Stomach (tissue), 4 donors: ENCODE measurements around the gene ADAM12.

ENCODE experiments used
- EP300 ChIP-seq: sonication (generic); formaldehyde crosslinking; IDR thresholded peaks from one replicate; pipeline ENCODE4 v1.6.1; 2017; ENCODE audit warnings: antibody characterized with exemption
- POLR2A ChIP-seq, 4 donors: fragments of 450-650 bp; IDR thresholded peaks; one replicate each; pipeline ENCODE4 v1.6.1; 2016; ENCODE audit warnings: antibody characterized with exemption in 4 of 4, control low read depth in 2 of 4, mild to moderate bottlenecking in 1 of 4, moderate library complexity in 1 of 4
- POLR2AphosphoS5 ChIP-seq, 3 donors: sonication (generic); formaldehyde crosslinking; IDR thresholded peaks; one replicate each; pipeline ENCODE4 v1.6.1; 2016; ENCODE audit warnings: antibody characterized with exemption in 3 of 3
- TF ChIP-seq, protein P1 (sequence below), 7 experiments: fragments of 450-650 bp in 4 of 7; fragments of 200-600 bp in 3 of 7; sonication (generic) in 3 of 7; IDR thresholded peaks; one replicate each; pipeline ENCODE4 v1.5.1; 2016 to 2019; ENCODE audit warnings: antibody characterized with exemption in 7 of 7, control low read depth in 2 of 7, mild to moderate bottlenecking in 1 of 7

DNA sequence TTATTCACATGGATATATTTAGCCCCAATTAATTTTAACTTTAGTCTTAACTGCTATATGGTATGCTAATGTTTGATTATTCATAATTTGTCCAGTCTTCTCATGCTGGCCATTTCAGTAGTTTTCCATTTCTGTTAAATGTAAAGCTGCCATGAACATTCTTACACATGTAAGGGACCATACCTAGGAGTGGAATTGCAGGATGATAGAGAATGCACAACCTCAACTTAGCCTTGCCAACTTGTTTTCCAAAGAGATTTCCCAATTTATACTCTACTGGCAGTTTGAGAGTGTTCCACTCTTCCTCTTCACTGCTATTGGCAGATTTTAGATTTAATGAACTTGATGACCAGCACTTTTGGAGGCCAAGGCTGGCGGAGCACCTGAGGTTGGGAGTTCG lies 423.7 kb downstream of the ADAM12 start:
- TF ChIP-seq POLR2A (IDR thresholded peaks at IDR 0.05) (no peak), POLR2AphosphoS5 (IDR thresholded peaks at IDR 0.05) (no peak), EP300 (no peak)
- TF ChIP-seq, protein P1, sequence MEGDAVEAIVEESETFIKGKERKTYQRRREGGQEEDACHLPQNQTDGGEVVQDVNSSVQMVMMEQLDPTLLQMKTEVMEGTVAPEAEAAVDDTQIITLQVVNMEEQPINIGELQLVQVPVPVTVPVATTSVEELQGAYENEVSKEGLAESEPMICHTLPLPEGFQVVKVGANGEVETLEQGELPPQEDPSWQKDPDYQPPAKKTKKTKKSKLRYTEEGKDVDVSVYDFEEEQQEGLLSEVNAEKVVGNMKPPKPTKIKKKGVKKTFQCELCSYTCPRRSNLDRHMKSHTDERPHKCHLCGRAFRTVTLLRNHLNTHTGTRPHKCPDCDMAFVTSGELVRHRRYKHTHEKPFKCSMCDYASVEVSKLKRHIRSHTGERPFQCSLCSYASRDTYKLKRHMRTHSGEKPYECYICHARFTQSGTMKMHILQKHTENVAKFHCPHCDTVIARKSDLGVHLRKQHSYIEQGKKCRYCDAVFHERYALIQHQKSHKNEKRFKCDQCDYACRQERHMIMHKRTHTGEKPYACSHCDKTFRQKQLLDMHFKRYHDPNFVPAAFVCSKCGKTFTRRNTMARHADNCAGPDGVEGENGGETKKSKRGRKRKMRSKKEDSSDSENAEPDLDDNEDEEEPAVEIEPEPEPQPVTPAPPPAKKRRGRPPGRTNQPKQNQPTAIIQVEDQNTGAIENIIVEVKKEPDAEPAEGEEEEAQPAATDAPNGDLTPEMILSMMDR (IDR thresholded peaks at IDR 0.05) = no peak
